Measurements from ENCODE around the gene LELP1.
"Not testable (repeated sequence)": the region's sequence is repeated elsewhere in the genome, so short reads cannot be mapped to it uniquely, and the experiment has no call there.

LELP1 gene

GRCh38 chr1:153203130-153203529, at the start of gene LELP1:
Gene LELP1, plus strand, starts transcription at chr1:153203430. Its CDS starts 1,278 bp downstream, at chr1:153204708.
- Histone ChIP-seq H3K9me3 (ENCODE audit: control insufficient read depth, insufficient read depth, low read length) (no peaks in the 10 kb centered on the region), H3K9ac (ENCODE audit: low read depth, low read length) (no peak within 1 kb of the TSS), H3K27me3 (ENCODE audit: control insufficient read depth, insufficient read depth, low read length) (no peaks in the 10 kb centered on the region), H3K27ac (ENCODE audit: low read depth, low read length) (no peak within 1 kb of the TSS), H3K4me1 (ENCODE audit: control insufficient read depth, insufficient read depth, low read length) (peaks cover 5% of the 10 kb centered on the region; the same call in 1 of the 2 replicates), H3K36me3 (ENCODE audit: control insufficient read depth, insufficient read depth, low read length) (no peaks in the 10 kb centered on the region), H3K4me3 (ENCODE audit: low read depth, low read length) (no peak within 1 kb of the TSS)

- Histone ChIP-seq H3K27ac (ENCODE audit: low read depth, low read length) (no peak overlapping the region), H3K27me3 (ENCODE audit: control insufficient read depth, insufficient read depth, low read length) (no peaks in the 10 kb centered on the region), H3K36me3 (ENCODE audit: control insufficient read depth, insufficient read depth, low read length) (no peaks in the 10 kb centered on the region), H3K9ac (ENCODE audit: low read depth, low read length) (no peak overlapping the region), H3K4me1 (ENCODE audit: control insufficient read depth, insufficient read depth, low read length) (no peaks in the 10 kb centered on the region), H3K9me3 (ENCODE audit: control insufficient read depth, insufficient read depth, low read length) (peaks cover 28% of the 10 kb centered on the region), H3K4me3 (ENCODE audit: low read depth, low read length) (no peak overlapping the region)
These were observed 47.7 kb upstream of the LELP1 start for GRCh38 chr1:153155541-153155940.

GRCh38 chr1:153168686-153169085, 34.5 kb upstream of the LELP1 start:
- no peak overlapping the region for H3K27ac ChIP-seq (ENCODE audit: low read depth, low read length)
- no peaks in the 10 kb centered on the region for H3K9me3 ChIP-seq (ENCODE audit: control insufficient read depth, insufficient read depth, low read length)
- no peaks in the 10 kb centered on the region for H3K36me3 ChIP-seq (ENCODE audit: control insufficient read depth, insufficient read depth, low read length)
- H3K4me3 ChIP-seq (ENCODE audit: low read depth, low read length): no peak overlapping the region
- H3K27me3 ChIP-seq (ENCODE audit: control insufficient read depth, insufficient read depth, low read length): no peaks in the 10 kb centered on the region
- H3K4me1 ChIP-seq (ENCODE audit: control insufficient read depth, insufficient read depth, low read length): no peaks in the 10 kb centered on the region
- H3K9ac ChIP-seq (ENCODE audit: low read depth, low read length): no peak overlapping the region

GRCh38 chr1:153174624-153175023, 28.6 kb upstream of the LELP1 start:
- Histone ChIP-seq H3K27ac (ENCODE audit: low read depth, low read length) (no peak overlapping the region), H3K4me1 (ENCODE audit: control insufficient read depth, insufficient read depth, low read length) (no peaks in the 10 kb centered on the region), H3K9me3 (ENCODE audit: control insufficient read depth, insufficient read depth, low read length) (no peaks in the 10 kb centered on the region), H3K9ac (ENCODE audit: low read depth, low read length) (no peak overlapping the region), H3K4me3 (ENCODE audit: low read depth, low read length) (no peak overlapping the region), H3K36me3 (ENCODE audit: control insufficient read depth, insufficient read depth, low read length) (no peaks in the 10 kb centered on the region), H3K27me3 (ENCODE audit: control insufficient read depth, insufficient read depth, low read length) (no peaks in the 10 kb centered on the region)

- Histone ChIP-seq H3K36me3 (ENCODE audit: control insufficient read depth, insufficient read depth, low read length) (no peaks in the 10 kb centered on the region), H3K9me3 (ENCODE audit: control insufficient read depth, insufficient read depth, low read length) (no peaks in the 10 kb centered on the region), H3K27me3 (ENCODE audit: control insufficient read depth, insufficient read depth, low read length) (no peaks in the 10 kb centered on the region), H3K4me1 (ENCODE audit: control insufficient read depth, insufficient read depth, low read length) (no peaks in the 10 kb centered on the region), H3K27ac (ENCODE audit: low read depth, low read length) (no peak overlapping the region), H3K9ac (ENCODE audit: low read depth, low read length) (no peak overlapping the region), H3K4me3 (ENCODE audit: low read depth, low read length) (no peak overlapping the region)
These were observed 24.3 kb upstream of the LELP1 start for GRCh38 chr1:153178922-153179321.

DNA sequence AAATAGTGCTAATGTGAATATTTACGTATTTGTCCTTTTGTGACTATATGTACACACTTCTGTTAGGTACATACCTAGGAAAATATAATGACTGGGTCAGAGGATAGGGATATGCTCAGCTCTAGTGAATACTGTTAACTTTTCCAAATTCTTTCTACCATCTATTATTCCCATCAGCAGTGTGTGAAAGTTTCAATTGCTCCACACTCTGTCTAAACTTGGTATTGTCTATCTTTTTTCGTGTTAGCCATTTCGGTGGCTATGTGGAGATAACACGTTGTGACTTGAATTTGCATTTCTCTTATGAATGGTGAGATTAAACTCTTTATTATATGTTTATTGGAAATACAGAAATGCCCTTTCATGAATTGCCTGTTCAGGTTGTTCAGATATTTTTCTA, 22.7 kb upstream of the LELP1 start:
- Histone ChIP-seq H3K27me3 (ENCODE audit: control insufficient read depth, insufficient read depth, low read length) (no peaks in the 10 kb centered on the region), H3K4me1 (ENCODE audit: control insufficient read depth, insufficient read depth, low read length) (no peaks in the 10 kb centered on the region), H3K4me3 (ENCODE audit: low read depth, low read length) (no peak overlapping the region), H3K9ac (ENCODE audit: low read depth, low read length) (no peak overlapping the region), H3K9me3 (ENCODE audit: control insufficient read depth, insufficient read depth, low read length) (no peaks in the 10 kb centered on the region), H3K27ac (ENCODE audit: low read depth, low read length) (no peak overlapping the region), H3K36me3 (ENCODE audit: control insufficient read depth, insufficient read depth, low read length) (no peaks in the 10 kb centered on the region)

- not testable (repeated sequence) for H3K27me3 ChIP-seq (ENCODE audit: control insufficient read depth, insufficient read depth, low read length); H3K4me3 ChIP-seq (ENCODE audit: low read depth, low read length); H3K9ac ChIP-seq (ENCODE audit: low read depth, low read length); H3K36me3 ChIP-seq (ENCODE audit: control insufficient read depth, insufficient read depth, low read length); H3K4me1 ChIP-seq (ENCODE audit: control insufficient read depth, insufficient read depth, low read length); H3K9me3 ChIP-seq (ENCODE audit: control insufficient read depth, insufficient read depth, low read length); H3K27ac ChIP-seq (ENCODE audit: low read depth, low read length)
These were observed 14.9 kb upstream of the LELP1 start for GRCh38 chr1:153188301-153188700.

- Histone ChIP-seq H3K4me3 (ENCODE audit: low read depth, low read length) (no peak overlapping the region), H3K4me1 (ENCODE audit: control insufficient read depth, insufficient read depth, low read length) (0 out of 2 replicates have a peak, but pooled peaks cover 6% of the 10 kb centered on the region), H3K36me3 (ENCODE audit: control insufficient read depth, insufficient read depth, low read length) (no peaks in the 10 kb centered on the region), H3K27ac (ENCODE audit: low read depth, low read length) (no peak overlapping the region), H3K27me3 (ENCODE audit: control insufficient read depth, insufficient read depth, low read length) (no peaks in the 10 kb centered on the region), H3K9ac (ENCODE audit: low read depth, low read length) (no peak overlapping the region), H3K9me3 (ENCODE audit: control insufficient read depth, insufficient read depth, low read length) (no peaks in the 10 kb centered on the region)
These were observed 12.9 kb upstream of the LELP1 start for GRCh38 chr1:153190373-153190772.

GRCh38 chr1:153192697-153193096, 10.5 kb upstream of the LELP1 start:
- peaks cover 2% of the 10 kb centered on the region; the same call in 1 of the 2 replicates for H3K9me3 ChIP-seq (ENCODE audit: control insufficient read depth, insufficient read depth, low read length)
- H3K27me3 ChIP-seq (ENCODE audit: control insufficient read depth, insufficient read depth, low read length): no peaks in the 10 kb centered on the region
- no peak overlapping the region for H3K4me3 ChIP-seq (ENCODE audit: low read depth, low read length)
- no peak overlapping the region for H3K27ac ChIP-seq (ENCODE audit: low read depth, low read length)
- H3K4me1 ChIP-seq (ENCODE audit: control insufficient read depth, insufficient read depth, low read length): 0 out of 2 replicates have a peak, but pooled peaks cover 6% of the 10 kb centered on the region
- no peaks in the 10 kb centered on the region for H3K36me3 ChIP-seq (ENCODE audit: control insufficient read depth, insufficient read depth, low read length)
- H3K9ac ChIP-seq (ENCODE audit: low read depth, low read length): no peak overlapping the region

GRCh38 chr1:153194331-153195050, 8.7 kb upstream of the LELP1 start:
- Histone ChIP-seq H3K27ac (ENCODE audit: low read depth, low read length) (no peak overlapping the region), H3K9ac (ENCODE audit: low read depth, low read length) (no peak overlapping the region), H3K27me3 (ENCODE audit: control insufficient read depth, insufficient read depth, low read length) (no peaks in the 10 kb centered on the region), H3K4me1 (ENCODE audit: control insufficient read depth, insufficient read depth, low read length) (0 out of 2 replicates have a peak, but pooled peaks cover 6% of the 10 kb centered on the region), H3K4me3 (ENCODE audit: low read depth, low read length) (no peak overlapping the region), H3K36me3 (ENCODE audit: control insufficient read depth, insufficient read depth, low read length) (no peaks in the 10 kb centered on the region), H3K9me3 (ENCODE audit: control insufficient read depth, insufficient read depth, low read length) (peaks cover 2% of the 10 kb centered on the region; the same call in 1 of the 2 replicates)

- Histone ChIP-seq H3K4me3 (ENCODE audit: low read depth, low read length) (no peak overlapping the region), H3K27ac (ENCODE audit: low read depth, low read length) (no peak overlapping the region), H3K9me3 (ENCODE audit: control insufficient read depth, insufficient read depth, low read length) (peaks cover 2% of the 10 kb centered on the region; the same call in 1 of the 2 replicates), H3K27me3 (ENCODE audit: control insufficient read depth, insufficient read depth, low read length) (no peaks in the 10 kb centered on the region), H3K9ac (ENCODE audit: low read depth, low read length) (no peak overlapping the region), H3K4me1 (ENCODE audit: control insufficient read depth, insufficient read depth, low read length) (0 out of 2 replicates have a peak, but pooled peaks cover 1% of the 10 kb centered on the region), H3K36me3 (ENCODE audit: control insufficient read depth, insufficient read depth, low read length) (no peaks in the 10 kb centered on the region)
These were observed 8.0 kb upstream of the LELP1 start for GRCh38 chr1:153195216-153195615.
